Endothelial cell of umbilical vein (primary cell): ENCODE data around the gene GALNT2. TPM values are rescaled to one million over a fixed set of nuclear protein-coding genes. Genes with fewer than 3 reads are reported as not detected.

Source experiments
- BruUV-seq: library from RNA; stranded (reverse); fragments of 400-500 nt; replicated peaks from 2 replicates; lab custom pipeline; 2021; lab: Mats Ljungman, UMichigan
- CTCF ChIA-PET: fragments of 300-600, 350-600 bp; sonication (Branson Sonifier 250); formaldehyde crosslinking; loops from one replicate; lab custom pipeline; 2021; ENCODE audit warnings: antibody characterized with exemption, inconsistent platforms; lab: Charles Lee
- POLR2A ChIA-PET: fragments of 300-600, 350-600 bp; sonication (Branson Sonifier 250); formaldehyde crosslinking; loops from one replicate; lab custom pipeline; 2021; ENCODE audit warnings: antibody characterized with exemption, inconsistent platforms; lab: Charles Lee
- DNase-seq: peaks from one replicate; pipeline ENCODE4 v3.0.0-alpha.2; 2011; ENCODE audit warnings: low read depth, low spot score
- FAIRE-seq: peaks from 2 replicates; lab custom pipeline; 2011; peaks lifted over from hg19 to GRCh38; lab: Jason Lieb, UNC
- H2AFZ ChIP-seq: 2 replicates; pipeline ENCODE4 v1.6.0; 2012; ENCODE audit warnings: low read depth, low read length, control low read depth, inconsistent platforms
- H3K27ac ChIP-seq: 2 replicates; pipeline ENCODE4 v1.5.1; 2011; ENCODE audit warnings: low read depth, mild to moderate bottlenecking, control low read depth, low read length, moderate library complexity; ENCODE audit not compliant: insufficient read depth
- H3K27me3 ChIP-seq, 2 experiments: 2 replicates each; pipeline versions ENCODE4 v1.6.0 to v1.6.1; 2011; ENCODE audit warnings: low read length in 2 of 2, mixed read lengths in 1 of 2; ENCODE audit not compliant: control insufficient read depth in 2 of 2, insufficient read depth in 2 of 2
- H3K36me3 ChIP-seq, 2 experiments: 2 replicates in 1 of 2; 3 replicates in 1 of 2; pipeline ENCODE4 v1.5.1; 2011; ENCODE audit warnings: low read length in 2 of 2, mild to moderate bottlenecking in 1 of 2, moderate library complexity in 1 of 2; ENCODE audit not compliant: control insufficient read depth in 2 of 2, insufficient read depth in 2 of 2; ENCODE audit errors: extremely low read depth in 1 of 2
- H3K4me1 ChIP-seq: 3 replicates; pipeline ENCODE4 v1.5.1; 2011; ENCODE audit warnings: mild to moderate bottlenecking, low read length; ENCODE audit not compliant: control insufficient read depth, insufficient read depth; ENCODE audit errors: extremely low read depth
- H3K4me2 ChIP-seq: 2 replicates; pipeline ENCODE4 v1.6.1; 2011; ENCODE audit warnings: low read length, control low read depth, mixed read lengths; ENCODE audit not compliant: insufficient read depth
- H3K4me3 ChIP-seq, 3 experiments: fragments of 200-600 bp in 1 of 3; sonication (generic), shearing (Covaris generic) in 1 of 3; replicated peaks in 1 of 3; 2 replicates each; pipeline ENCODE4 v1.5.1; 2011 to 2016; ENCODE audit warnings: control low read depth in 3 of 3, low read length in 3 of 3, mild to moderate bottlenecking in 2 of 3, inconsistent platforms in 1 of 3, low read depth in 1 of 3, moderate library complexity in 1 of 3; ENCODE audit not compliant: insufficient read depth in 1 of 3
- H3K79me2 ChIP-seq: 2 replicates; pipeline ENCODE4 v1.6.0; 2012; ENCODE audit warnings: low read length, inconsistent platforms; ENCODE audit not compliant: control insufficient read depth, insufficient read depth
- H3K9ac ChIP-seq: replicated peaks from 2 replicates; pipeline ENCODE3; 2011; ENCODE audit warnings: low read length, control low read depth; ENCODE audit not compliant: insufficient read depth; ENCODE audit errors: extremely low read depth
- H3K9me1 ChIP-seq: replicated peaks from 3 replicates; pipeline ENCODE4 v1.6.0; 2011; ENCODE audit warnings: mild to moderate bottlenecking, low read length; ENCODE audit not compliant: control insufficient read depth, insufficient read depth; ENCODE audit errors: extremely low read depth
- H3K9me3 ChIP-seq: replicated peaks from 2 replicates; pipeline ENCODE4 v1.5.1; 2012; ENCODE audit warnings: low read length, inconsistent platforms; ENCODE audit not compliant: control insufficient read depth, insufficient read depth
- H4K20me1 ChIP-seq: replicated peaks from 2 replicates; pipeline ENCODE3; 2011; ENCODE audit warnings: mild to moderate bottlenecking, low read length; ENCODE audit not compliant: control insufficient read depth, insufficient read depth; ENCODE audit errors: extremely low read depth
- EZH2 ChIP-seq: IDR thresholded peaks from 2 replicates; pipeline ENCODE4 v1.6.1; 2012; ENCODE audit warnings: borderline replicate concordance, low read depth, mild to moderate bottlenecking, moderate library complexity, low read length, inconsistent platforms; ENCODE audit not compliant: severe bottlenecking
- FOS ChIP-seq: IDR thresholded peaks from 2 replicates; pipeline ENCODE4 v1.6.1; 2011; ENCODE audit warnings: mild to moderate bottlenecking, low read length, moderate library complexity, borderline replicate concordance; ENCODE audit not compliant: insufficient read depth
- POLR2A ChIP-seq: IDR thresholded peaks from 2 replicates; pipeline ENCODE4 v1.6.1; 2012; ENCODE audit warnings: low read depth, mild to moderate bottlenecking, control low read depth, low read length
- POLR2AphosphoS5 ChIP-seq: IDR thresholded peaks from 2 replicates; pipeline ENCODE4 v1.6.1; 2012; ENCODE audit warnings: low read depth, mild to moderate bottlenecking, control low read depth, low read length, moderate library complexity; ENCODE audit not compliant: insufficient read depth
- dilution Hi-C: fragments of 300-500 bp; cut with MboI; formaldehyde crosslinking; loops from one replicate; pipeline ENCODE4 v1.15.0; 2019; ENCODE audit warnings: low sequenced_read_pairs; ENCODE audit not compliant: extremely low pct_ligation_motif_present
- intact Hi-C: fragments of 100-400 bp; cut with micrococcal nuclease; formaldehyde crosslinking; loops from one replicate; pipeline ENCODE4 v1.10.0; 2022
- polyA plus RNA-seq, 4 experiments: library from polyadenylated mRNA; depleted of rRNA in 3 of 4; stranded (reverse) in 3 of 4; unstranded in 1 of 4; fragments of >200 nt; gene quantifications; 2 replicates each; pipeline versions ENCODE4 v1.2.1 to v1.2.3, GENCODE V29; 2011 to 2012; ENCODE audit warnings: missing spikeins in 1 of 4
- total RNA-seq: library from RNA; stranded (reverse); gene quantifications from 2 replicates; pipeline ENCODE4 v1.2.3, GENCODE V29; 2021
- TF ChIP-seq, protein P1 (sequence below), 2 donors: IDR thresholded peaks; 1 replicate in 1 of 2; 2 replicates in 1 of 2; pipeline ENCODE4 v1.5.1; 2011; ENCODE audit warnings: low read length in 2 of 2, mild to moderate bottlenecking in 2 of 2, moderate library complexity in 2 of 2, control low read depth in 1 of 2, inconsistent platforms in 1 of 2, low read depth in 1 of 2; ENCODE audit not compliant: insufficient read depth in 1 of 2; ENCODE audit errors: extremely low read depth in 1 of 2

The GALNT2 gene
- total and polyA plus RNA-seq, 2 donors (not counting 3 experiments of a cell fraction or from before 2014, with no cell fraction given), result 56.3 to 77.5 TPM

DNA sequence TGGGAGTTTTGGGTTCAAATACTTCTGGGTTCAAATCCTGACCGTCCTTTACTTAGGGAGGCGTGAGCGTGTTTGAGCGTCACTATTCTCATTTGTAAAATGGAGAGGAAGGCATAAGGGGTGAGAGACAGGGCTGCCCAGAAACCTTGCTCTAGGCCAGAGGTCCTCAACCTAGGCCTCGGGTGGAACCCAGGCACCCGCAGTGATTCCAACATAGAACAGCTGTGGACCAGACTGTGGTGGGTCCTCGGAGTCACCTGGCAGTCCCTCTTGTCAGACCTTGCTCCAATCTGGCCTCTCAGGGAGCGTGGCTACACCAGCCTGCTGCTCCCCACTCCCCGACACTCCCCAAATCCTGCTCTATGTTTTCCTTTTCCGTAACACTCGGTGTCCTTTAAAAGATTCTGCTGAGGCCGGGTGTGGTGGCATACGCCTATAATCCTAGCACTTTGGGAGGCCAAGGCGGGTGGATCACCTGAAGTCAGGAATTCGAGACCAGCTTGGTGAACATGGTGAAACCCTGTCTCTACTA lies 242.7 kb downstream of the GALNT2 start:
- CTCF ChIA-PET, result interaction anchor here (0.7 to 5.2 kb wide), 5 partner anchors 594 to 802 kb away, joined by 3 to 51 read pairs (median 3); partner anchors contain the start of genes ABCB10 and NUP133
- TF ChIP-seq POLR2AphosphoS5 (no peak), POLR2A (no peak)
- Histone ChIP-seq H4K20me1 (no peaks in the 10 kb centered on the region), H3K27ac (no peak overlapping the region), H3K79me2 (no peaks in the 10 kb centered on the region), H3K36me3 (no peaks in the 10 kb centered on the region), H3K9me1 (no peaks in the 10 kb centered on the region), H3K4me2 (no peak overlapping the region), H3K9me3 (no peaks in the 10 kb centered on the region), H3K9ac (no peak overlapping the region), H3K4me1 (peaks cover 8% of the 10 kb centered on the region), H3K4me3 (no peak overlapping the region), H2AFZ (no peak overlapping the region), H3K27me3 (no peaks in the 10 kb centered on the region)
- dilution Hi-C loops (no loop called here), intact Hi-C loops (loop anchor here (1.0 to 10.0 kb wide), 13 partner anchors 38 to 1051 kb away; partner anchors contain the start of genes ABCB10 and NUP133)
- no TSS peak for BruUV-seq
- POLR2A ChIA-PET, result no interaction called here
- FAIRE-seq (no peak), DNase-seq (no peak)

DNA sequence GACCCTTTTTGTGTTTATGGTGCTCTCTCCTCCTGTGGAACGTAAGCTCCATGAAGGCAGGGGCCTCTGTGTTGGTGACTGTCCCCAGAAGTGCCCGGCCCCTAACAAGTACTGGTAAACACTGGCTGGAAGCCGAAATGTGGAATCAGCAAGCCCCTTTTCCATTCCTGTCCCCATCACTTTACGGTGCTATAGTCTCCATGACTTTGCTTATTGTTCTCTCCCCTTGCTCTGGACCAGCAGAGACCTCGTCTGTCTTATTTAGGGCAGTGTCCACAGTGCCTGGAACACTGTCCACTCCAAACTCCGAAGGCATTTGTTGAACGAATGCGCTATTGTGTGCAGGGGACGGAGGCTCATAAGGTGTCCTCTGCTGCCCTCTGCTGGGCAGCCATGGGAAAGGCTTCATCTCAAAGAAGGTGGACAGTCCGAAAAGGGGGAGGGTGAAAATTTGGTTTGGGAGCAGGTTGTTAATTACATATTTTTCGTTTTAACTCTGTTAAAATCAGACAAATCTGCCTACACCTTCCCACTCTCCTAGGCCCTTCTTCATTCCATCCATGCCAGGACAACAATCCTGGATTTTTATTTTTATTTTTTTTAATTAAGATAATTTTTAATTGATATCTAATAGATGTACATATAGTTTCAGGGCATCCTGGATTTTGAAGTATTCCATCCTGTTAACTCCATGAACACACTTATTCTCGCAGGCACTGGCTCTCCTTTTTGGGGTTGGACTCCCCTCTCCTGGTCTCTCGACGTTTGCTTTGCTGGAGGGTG lies 243.5 kb downstream of the GALNT2 start:
- Histone ChIP-seq H3K9me1 (no peaks in the 10 kb centered on the region), H3K4me2 (no peak overlapping the region), H3K4me1 (peaks cover 8% of the 10 kb centered on the region), H3K27ac (no peak overlapping the region), H3K9me3 (no peaks in the 10 kb centered on the region), H4K20me1 (no peaks in the 10 kb centered on the region), H2AFZ (no peak overlapping the region), H3K4me3 (no peak overlapping the region), H3K27me3 (no peaks in the 10 kb centered on the region), H3K36me3 (no peaks in the 10 kb centered on the region), H3K79me2 (no peaks in the 10 kb centered on the region), H3K9ac (no peak overlapping the region)
- intact Hi-C loops (loop anchor here (1.0 to 10.0 kb wide), 12 partner anchors 95 to 1052 kb away; partner anchors contain the start of genes ABCB10 and NUP133), dilution Hi-C loops (no loop called here)
- ChIA-PET CTCF (interaction anchor here (0.7 to 5.2 kb wide), 8 partner anchors 338 to 802 kb away, joined by 3 to 51 read pairs (median 3); partner anchors contain the start of genes ABCB10 and NUP133), POLR2A (no interaction called here)
- no TSS peak for BruUV-seq
- peak; percentile 67 for FAIRE-seq
- DNase-seq, result peak; percentile 68
- TF ChIP-seq, protein P1, sequence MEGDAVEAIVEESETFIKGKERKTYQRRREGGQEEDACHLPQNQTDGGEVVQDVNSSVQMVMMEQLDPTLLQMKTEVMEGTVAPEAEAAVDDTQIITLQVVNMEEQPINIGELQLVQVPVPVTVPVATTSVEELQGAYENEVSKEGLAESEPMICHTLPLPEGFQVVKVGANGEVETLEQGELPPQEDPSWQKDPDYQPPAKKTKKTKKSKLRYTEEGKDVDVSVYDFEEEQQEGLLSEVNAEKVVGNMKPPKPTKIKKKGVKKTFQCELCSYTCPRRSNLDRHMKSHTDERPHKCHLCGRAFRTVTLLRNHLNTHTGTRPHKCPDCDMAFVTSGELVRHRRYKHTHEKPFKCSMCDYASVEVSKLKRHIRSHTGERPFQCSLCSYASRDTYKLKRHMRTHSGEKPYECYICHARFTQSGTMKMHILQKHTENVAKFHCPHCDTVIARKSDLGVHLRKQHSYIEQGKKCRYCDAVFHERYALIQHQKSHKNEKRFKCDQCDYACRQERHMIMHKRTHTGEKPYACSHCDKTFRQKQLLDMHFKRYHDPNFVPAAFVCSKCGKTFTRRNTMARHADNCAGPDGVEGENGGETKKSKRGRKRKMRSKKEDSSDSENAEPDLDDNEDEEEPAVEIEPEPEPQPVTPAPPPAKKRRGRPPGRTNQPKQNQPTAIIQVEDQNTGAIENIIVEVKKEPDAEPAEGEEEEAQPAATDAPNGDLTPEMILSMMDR (IDR thresholded peaks at IDR 0.05; ENCODE audit: extremely low read depth in 1 of 2, insufficient read depth in 1 of 2, low read depth in 1 of 2, low read length in 2 of 2), result peak; percentile 80 to 87
- no peak for TF ChIP-seq EZH2
- TF ChIP-seq POLR2AphosphoS5, result no peak
- no peak for TF ChIP-seq FOS
